HG03025 (cell line): ENCODE results near the gene SGCG.
A peak's percentile ranks its signal among the peaks of the same experiment; 100 is the strongest.
"Not testable (repeated sequence)": the region's sequence is repeated elsewhere in the genome, so short reads cannot be mapped to it uniquely, and the experiment has no call there.

Experiments used
- ATAC-seq: cut with Tn5 transposase; IDR thresholded peaks from one replicate; pipeline ENCODE4 v1.9.1; 2021; ENCODE audit warnings: mild to moderate bottlenecking, moderate library complexity; ENCODE audit not compliant: unreplicated experiment, low FRiP score

Gene SGCG

GRCh38 chr13:23205807-23206206, 25.0 kb downstream of the SGCG start:
- ATAC-seq: no peak

DNA sequence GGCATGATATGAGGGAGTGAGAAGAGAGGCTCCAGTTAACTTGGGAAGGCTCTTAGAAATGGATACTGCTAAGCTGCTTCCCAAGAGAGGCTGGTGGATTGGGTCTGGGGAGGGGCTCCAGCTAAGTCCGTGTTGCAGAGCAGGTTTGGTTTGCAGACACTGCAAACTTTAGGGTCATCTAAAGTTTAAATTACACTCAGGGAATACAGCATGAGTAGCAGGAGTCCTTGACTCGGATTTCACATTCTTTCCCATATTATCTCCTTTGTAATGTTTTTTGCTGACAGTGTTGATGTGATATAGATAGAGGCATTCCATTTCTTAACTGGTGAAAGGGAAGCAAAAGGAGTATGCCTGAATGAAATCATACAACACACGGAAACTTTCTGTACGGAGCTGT, 31.9 kb downstream of the SGCG start:
- ATAC-seq: no peak

- no peak for ATAC-seq
Measured at GRCh38 chr13:23231241-23231640, 50.5 kb downstream of the SGCG start.

DNA sequence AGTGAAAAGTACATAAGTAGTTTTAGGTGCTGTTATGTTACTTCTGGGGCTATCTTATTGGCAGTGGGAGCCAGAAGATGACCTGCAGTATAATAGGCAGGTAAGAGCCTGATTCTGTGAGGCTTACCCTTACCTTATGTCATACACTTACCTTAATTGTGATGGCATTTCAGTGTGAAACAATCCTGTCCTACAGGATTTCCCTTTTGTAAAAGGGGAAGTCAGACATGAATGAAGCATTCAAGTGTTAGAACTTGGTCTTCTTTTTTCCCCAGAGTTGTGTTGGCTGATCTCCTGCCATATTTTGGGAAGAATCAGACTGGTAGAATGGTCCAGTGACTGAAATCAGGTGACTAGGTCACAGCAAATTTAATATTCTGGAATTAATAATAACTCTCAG, 55.2 kb downstream of the SGCG start:
- ATAC-seq: no peak

DNA sequence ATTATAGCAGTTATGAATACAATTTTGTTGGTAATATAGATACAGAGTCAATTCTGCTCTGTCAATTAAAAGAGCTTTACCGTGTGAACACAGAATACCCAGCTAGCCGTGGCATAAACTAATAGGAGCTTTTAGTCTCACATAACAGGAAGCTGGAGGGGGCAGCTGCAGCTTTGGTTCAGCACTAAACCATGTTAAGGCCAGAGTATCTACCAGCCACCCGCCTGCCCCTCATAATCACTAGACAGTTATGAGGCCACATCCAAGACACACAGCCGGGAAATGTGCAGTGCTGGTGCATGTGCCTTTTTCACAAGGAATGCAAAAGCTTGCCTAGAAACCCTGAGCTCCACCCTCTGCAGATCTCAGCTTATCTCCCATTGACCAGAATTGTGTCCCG, 62.3 kb downstream of the SGCG start:
- no peak for ATAC-seq

DNA sequence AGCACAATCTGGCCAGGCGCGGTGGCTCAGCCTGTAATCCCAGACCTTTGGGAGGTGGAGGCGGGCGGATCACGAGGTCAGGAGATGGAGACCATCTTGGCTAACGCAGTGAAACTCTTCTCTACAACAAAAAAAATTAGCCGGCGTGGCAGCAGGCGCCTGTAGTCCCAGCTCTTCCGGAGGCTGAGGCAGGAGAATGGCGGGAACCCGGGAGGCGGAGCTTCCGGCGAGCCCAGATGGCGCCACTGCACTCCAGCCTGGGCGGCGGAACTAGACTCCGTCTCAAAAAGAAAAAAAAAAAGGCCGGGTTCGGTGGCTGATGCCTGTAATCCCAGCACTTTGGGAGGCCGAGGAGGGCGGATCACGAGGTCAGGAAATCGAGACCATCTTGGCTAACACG, 67.6 kb downstream of the SGCG start:
- not testable (repeated sequence) for ATAC-seq

DNA sequence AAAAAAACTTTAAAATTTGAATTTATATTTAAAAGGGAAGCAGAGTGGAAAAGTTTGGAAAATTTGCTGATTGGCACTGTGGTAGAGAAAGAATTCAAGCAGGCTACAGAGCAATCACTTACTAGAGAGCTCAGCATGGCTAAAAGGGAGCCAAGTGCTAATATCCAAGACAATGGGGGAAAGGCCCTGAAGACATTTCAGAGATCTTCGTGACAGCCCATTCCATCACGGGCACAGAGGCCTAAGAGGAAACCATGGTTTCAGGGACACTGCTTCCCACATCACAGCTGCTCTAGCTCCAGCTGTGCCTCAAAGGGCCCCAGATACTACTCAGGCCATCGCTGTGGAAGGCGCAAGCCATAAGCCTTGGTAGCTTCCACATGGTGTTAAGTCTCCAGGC, 73.7 kb downstream of the SGCG start:
- ATAC-seq: no peak

DNA sequence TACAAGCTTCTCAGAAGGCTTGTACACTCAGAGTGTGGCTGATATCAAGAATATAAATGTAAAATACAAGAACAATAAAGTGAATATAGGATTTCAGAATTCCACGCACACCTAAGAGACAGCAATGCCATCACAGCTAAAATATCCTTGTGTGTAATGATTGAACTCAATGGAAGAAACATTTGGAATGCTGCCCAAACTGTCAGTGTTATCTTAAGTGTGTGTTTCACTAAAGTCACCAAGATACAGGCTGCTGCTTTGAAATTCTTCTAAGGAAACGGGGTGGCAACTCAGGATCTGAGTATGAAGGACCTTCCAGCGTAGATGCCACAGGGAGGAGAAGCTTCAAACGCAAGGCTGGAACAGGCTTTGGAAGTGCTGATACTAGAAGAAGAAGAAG, 86.8 kb downstream of the SGCG start:
- ATAC-seq: no peak

DNA sequence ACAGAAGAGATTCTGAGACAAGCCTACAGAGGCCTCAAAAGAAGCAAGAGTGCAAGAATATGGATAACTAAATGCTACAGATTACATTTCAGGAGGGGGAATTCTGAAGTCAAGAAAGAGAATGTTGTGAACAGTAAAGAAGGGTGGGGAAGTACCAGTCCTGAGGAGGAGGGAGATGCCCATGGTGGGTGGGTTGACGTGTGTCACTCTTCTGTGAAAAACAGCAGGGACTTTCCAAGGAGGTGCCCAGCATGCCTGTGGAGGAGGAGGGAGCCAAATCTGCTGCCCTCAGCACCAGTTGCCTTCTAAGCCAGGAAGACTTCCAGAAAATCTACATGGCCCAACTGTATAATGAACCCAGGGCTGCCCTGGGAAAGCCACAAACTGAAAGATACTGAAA, 87.7 kb downstream of the SGCG start:
- ATAC-seq: no peak

GRCh38 chr13:23271331-23271730, 90.6 kb downstream of the SGCG start:
- ATAC-seq: no peak

- ATAC-seq: no peak
Measured at GRCh38 chr13:23273498-23273897, 92.7 kb downstream of the SGCG start.

- no peak for ATAC-seq
Measured at GRCh38 chr13:23279321-23279720, 98.5 kb downstream of the SGCG start.

GRCh38 chr13:23288564-23288963, 107.8 kb downstream of the SGCG start:
- no peak for ATAC-seq

DNA sequence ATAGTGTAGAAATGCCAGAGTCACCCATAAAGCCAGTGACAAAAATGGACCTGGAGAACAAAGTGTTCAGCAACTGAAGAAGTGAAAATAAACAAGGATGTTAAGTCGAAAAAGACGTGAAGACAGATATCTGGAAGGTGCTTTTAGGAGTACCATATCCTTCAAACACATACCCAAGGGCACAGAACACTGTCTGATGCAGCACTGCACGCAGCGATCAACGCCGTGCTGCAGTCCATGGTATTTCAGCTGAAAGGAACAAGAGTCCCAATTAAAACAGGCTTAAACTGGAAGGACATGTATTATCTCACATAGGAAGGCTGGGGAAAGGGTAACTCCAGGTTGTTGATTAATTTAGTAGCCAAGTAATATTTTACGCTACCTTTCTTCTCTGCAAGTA, 108.2 kb downstream of the SGCG start:
- no peak for ATAC-seq

DNA sequence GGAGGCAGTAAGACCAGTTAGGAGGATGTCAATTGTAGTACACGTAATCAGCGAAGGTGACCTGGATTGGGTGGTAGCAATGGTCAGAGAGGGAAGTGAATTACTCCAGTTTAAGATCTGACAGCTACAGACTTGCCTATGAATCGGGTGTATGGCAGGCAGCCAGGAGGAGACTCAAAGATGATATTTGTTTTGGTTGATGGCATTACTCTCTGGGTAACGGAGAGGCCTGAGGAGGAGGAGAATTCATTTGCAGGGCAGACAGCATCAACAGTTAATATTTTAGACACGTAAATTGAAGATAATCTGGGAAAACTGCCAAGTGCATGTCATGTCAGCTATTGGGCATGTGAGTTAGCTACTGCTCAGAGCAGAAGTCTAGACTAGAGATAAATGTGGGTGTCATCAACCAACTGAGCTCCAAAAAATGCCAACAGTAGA, 109.2 kb downstream of the SGCG start:
- no peak for ATAC-seq

- ATAC-seq: no peak
Measured at GRCh38 chr13:23292586-23292985, 111.8 kb downstream of the SGCG start.

DNA sequence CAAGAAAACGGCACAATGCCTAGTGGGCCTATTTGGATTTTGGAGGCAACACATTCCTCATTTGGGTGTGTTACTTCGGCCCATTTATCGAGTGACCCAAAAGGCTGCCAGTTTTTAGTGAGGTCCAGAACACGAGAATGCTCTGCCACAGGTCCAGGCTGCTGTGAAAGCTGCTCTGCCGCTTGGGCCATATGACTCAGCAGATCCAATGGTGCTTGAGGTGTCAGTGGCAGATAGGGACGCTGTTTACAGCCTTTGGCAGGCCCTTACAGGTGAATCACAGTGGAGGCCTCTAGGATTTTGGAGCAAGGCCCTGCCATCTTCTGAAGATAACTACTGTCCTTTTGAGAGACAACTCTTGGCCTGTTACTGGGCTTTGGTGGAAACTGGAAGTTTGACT, 134.1 kb downstream of the SGCG start:
- not testable (repeated sequence) for ATAC-seq

DNA sequence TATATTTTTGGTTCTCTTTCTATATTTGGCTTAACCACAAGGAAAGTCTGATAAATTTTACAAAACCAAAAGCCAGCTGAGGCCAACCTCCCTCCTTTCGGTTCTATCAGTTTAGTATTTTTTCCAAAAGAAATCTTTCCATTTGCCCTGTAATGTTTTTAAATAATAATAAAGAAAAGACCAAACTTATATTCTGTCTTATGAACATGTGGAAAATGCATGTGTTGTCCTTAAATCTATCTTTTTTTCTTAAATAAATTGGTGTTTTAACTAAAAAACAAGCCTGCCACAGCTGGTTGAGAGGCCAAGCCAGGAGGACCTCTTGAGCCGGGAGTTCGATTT, 139.1 kb downstream of the SGCG start:
- no peak for ATAC-seq

GRCh38 chr13:23320926-23321534, 140.3 kb downstream of the SGCG start:
- ATAC-seq: no peak

DNA sequence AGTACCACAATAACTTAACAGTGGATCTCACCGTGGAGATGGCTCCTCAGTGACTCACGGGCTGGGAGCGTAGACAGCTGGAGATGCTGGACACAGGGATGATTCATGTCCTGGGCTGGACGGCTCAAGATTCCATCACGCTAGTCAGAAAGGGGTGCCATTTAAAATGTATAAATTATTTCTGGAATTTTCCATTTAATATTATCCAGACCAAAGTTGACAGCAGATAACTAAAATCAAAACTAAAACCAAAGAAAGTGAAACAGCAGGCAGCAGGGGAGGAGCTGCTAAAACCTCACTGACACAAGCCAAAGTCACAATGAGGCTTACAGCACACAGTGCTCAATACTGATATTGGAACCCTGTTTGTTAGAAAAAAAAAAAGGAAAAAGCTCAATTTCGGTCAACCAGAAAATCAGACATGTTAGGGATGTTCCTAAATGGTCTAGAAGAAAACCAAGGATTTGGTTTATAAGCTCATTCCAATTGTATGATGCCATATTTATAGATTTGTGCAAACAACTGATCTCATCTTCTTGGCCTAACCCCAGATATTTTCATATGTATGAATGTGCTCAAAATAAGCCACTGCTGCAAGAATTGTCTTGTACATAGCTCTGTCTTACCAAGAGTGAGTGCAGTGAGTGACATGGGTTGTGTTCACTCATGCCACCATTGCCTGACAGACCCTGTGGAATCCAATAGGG, 140.9 kb downstream of the SGCG start:
- peak; percentile 71 for ATAC-seq

- ATAC-seq: no peak
Measured at GRCh38 chr13:23322353-23323336, 141.9 kb downstream of the SGCG start.
